NB4 (cell line): ENCODE measurements around the gene UNC45B.
"Not testable (repeated sequence)": the region's sequence is repeated elsewhere in the genome, so short reads cannot be mapped to it uniquely, and the experiment has no call there.

Experiments used
- DNase-seq: peaks from one replicate; pipeline ENCODE4 v3.0.0; 2010; ENCODE audit warnings: low read depth
- H3K4me3 ChIP-seq: one replicate; pipeline ENCODE4 v1.5.1; 2011; ENCODE audit warnings: mild to moderate bottlenecking, low read depth, low read length, moderate library complexity
- MYC ChIP-seq: IDR thresholded peaks from 2 replicates; pipeline ENCODE4 v1.6.1; 2011; ENCODE audit warnings: low read depth, low read length
- POLR2A ChIP-seq: IDR thresholded peaks from 2 replicates; pipeline ENCODE4 v1.6.1; 2011; ENCODE audit warnings: mild to moderate bottlenecking; ENCODE audit not compliant: insufficient read length; ENCODE audit errors: extremely low read depth
- TF ChIP-seq, protein P1 (sequence below): IDR thresholded peaks from 2 replicates; pipeline ENCODE4 v1.6.1; 2011; ENCODE audit warnings: low read depth, low read length
- TF ChIP-seq, protein P2 (sequence below): IDR thresholded peaks from one replicate; pipeline ENCODE4 v1.5.1; 2012; ENCODE audit warnings: low read depth, low read length

UNC45B gene

DNA sequence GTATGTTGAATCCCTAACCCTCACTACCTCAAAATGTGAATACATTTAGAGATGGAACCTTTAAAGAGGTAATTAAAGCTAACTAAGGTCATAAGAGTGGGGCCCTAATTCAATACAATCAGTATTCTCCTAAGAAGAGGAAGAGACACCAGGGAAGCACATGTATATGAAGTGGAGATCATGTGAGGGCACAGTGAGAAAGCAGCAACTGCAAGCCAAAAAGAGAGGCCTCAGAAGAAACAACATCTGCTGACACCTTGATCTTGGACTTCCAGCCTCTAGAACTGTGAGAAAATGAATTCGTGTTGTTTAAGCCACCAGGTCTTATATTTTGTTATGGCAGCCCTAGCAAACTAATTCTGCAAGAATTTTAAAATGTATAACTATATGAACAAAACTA, 82.0 kb downstream of the UNC45B start:
- DNase-seq: no peak
- H3K4me3 ChIP-seq: no peak overlapping the region
- TF ChIP-seq POLR2A: no peak
- TF ChIP-seq, protein P1, sequence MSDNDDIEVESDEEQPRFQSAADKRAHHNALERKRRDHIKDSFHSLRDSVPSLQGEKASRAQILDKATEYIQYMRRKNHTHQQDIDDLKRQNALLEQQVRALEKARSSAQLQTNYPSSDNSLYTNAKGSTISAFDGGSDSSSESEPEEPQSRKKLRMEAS: no peak
- TF ChIP-seq, protein P2, sequence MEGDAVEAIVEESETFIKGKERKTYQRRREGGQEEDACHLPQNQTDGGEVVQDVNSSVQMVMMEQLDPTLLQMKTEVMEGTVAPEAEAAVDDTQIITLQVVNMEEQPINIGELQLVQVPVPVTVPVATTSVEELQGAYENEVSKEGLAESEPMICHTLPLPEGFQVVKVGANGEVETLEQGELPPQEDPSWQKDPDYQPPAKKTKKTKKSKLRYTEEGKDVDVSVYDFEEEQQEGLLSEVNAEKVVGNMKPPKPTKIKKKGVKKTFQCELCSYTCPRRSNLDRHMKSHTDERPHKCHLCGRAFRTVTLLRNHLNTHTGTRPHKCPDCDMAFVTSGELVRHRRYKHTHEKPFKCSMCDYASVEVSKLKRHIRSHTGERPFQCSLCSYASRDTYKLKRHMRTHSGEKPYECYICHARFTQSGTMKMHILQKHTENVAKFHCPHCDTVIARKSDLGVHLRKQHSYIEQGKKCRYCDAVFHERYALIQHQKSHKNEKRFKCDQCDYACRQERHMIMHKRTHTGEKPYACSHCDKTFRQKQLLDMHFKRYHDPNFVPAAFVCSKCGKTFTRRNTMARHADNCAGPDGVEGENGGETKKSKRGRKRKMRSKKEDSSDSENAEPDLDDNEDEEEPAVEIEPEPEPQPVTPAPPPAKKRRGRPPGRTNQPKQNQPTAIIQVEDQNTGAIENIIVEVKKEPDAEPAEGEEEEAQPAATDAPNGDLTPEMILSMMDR: no peak
- TF ChIP-seq MYC: no peak

DNA sequence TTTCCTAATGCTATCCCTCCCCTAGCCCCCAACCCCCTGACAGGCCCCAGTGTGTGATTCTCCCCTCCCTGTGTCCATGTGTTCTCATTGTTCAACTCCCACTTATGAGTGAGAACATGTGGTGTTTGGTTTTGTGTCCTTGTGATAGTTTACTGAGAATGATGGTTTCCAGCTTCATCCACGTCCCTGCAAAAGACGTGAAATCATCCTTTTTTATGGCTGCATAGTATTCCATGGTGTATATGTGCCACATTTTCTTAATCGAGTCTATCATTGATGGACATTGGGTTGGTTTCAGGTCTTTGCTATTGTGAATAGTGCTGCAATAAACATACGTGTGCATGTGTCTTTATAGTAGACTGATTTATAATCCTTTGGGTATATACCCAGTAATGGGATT, 86.7 kb downstream of the UNC45B start:
- DNase-seq: not testable (repeated sequence)

DNA sequence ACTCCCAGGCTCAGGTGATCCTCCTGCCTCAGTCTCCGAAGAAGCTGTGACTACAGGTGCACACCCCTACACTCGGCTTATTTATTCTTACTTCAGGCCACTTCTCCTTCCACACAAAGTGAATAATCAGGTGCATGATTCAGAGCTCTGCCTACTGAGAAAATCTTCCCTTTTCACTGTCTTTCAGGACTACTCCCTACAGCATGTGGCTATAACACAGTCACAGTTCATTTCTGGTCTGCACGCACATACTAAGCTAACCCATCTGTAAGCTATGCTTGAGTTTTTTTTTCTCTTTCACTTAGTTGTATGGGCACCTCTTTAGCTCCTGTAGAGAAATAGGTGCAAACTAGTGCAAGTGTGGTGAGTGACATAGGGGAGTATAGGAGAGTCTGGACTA, 87.7 kb downstream of the UNC45B start:
- H3K4me3 ChIP-seq: no peak overlapping the region
- DNase-seq: no peak
- TF ChIP-seq POLR2A (no peak), MYC (no peak)
- TF ChIP-seq, protein P1: no peak
- TF ChIP-seq, protein P2: no peak

More for the DNA sequence above, 86.7 kb downstream of the UNC45B start:
- not testable (repeated sequence) for H3K4me3 ChIP-seq

DNA sequence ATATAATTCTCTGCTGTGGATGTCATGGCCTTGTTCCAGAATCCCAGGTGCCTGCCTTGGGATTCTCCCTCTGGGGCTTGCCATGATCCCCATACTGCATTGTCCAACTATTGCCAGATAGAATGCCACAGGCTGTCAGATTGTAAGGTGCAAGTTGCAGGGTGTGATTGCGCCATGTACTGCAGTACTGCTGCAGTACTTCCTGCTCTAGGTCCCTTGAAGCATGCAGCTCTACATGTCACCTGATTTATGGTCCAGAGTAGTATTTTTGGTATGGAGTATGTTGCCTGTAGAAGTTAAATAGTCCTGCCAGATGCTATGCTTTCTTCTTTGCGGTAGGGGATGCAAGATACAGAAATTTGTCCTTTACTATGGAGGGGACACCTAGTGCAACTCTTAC, 88.3 kb downstream of the UNC45B start:
- no peak overlapping the region for H3K4me3 ChIP-seq
- no peak for DNase-seq

DNA sequence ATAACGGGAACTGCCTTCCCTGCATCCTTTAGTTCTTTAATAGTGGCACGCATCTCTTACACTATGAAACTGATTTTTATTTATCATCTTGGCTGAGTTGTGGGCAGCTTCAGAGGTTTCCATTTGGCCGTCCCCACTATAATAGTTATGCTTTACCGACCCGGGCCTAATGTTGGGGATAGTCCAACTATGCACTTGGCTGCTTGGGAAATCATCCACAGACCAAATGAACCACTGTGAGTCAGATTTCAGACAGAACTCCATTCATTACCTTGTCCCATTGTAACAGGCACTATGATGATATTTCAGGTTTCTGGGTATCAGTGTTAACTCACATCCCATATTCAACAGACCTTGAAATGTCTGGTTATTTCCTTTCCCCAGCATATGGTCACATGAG, 89.2 kb downstream of the UNC45B start:
- no peak for DNase-seq
- no peak for TF ChIP-seq POLR2A
- H3K4me3 ChIP-seq: no peak overlapping the region

More for the DNA sequence above, 88.3 kb downstream of the UNC45B start:
- TF ChIP-seq, protein P2: no peak
- TF ChIP-seq, protein P1: no peak
- TF ChIP-seq MYC (no peak), POLR2A (no peak)

DNA sequence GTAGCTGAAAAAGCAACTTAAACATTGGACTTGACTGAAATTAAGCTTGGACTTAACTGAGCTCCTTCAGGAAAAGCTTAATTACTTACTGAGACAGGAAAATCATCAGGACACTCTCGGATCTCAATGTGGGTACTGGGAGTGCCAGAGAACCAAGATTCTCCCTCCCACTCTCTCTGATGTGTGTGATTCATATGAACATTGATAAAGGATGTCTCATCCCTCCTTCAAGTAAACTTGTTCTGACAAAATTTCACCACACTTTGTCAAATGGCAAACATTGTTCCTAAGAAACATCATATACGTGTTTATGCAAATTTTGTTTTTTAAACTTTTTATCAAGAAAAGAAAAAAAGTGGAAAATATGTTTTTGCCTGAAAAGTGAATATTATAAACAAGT, 91.2 kb downstream of the UNC45B start:
- no peak overlapping the region for H3K4me3 ChIP-seq
- TF ChIP-seq POLR2A: no peak
- TF ChIP-seq, protein P2: no peak
- TF ChIP-seq, protein P1: no peak
- TF ChIP-seq MYC: no peak
- no peak for DNase-seq
